Gastrocnemius medialis (tissue), 4 donors: Measurements from ENCODE around the gene HCN2. TPM values are rescaled to one million over a fixed set of nuclear protein-coding genes. Genes with fewer than 3 reads are reported as not detected.
A peak's percentile ranks its signal among the peaks of the same experiment; 100 is the strongest.

Experiments
- ATAC-seq, 2 donors: fragments of 150-250 bp; one replicate each; pipeline ENCODE4 v1.9.1; 2016
- DNase-seq, 2 donors: peaks; one replicate each; pipeline ENCODE4 v3.0.0-alpha.2; 2019
- H3K27ac ChIP-seq, 4 donors: fragments of 200-600 bp; sonication (generic); 1 replicate in 1 of 4; 2 replicates in 3 of 4; pipeline ENCODE4 v1.5.1; 2016 to 2018; ENCODE audit warnings: mild to moderate bottlenecking in 2 of 4, moderate library complexity in 1 of 4
- H3K27me3 ChIP-seq, 3 donors: fragments of 200-600 bp; sonication (generic) in 2 of 3; 1 replicate in 1 of 3; 2 replicates in 2 of 3; pipeline versions ENCODE4 v1.5.1 to v1.6.0; 2016 to 2019; ENCODE audit warnings: mild to moderate bottlenecking in 1 of 3, moderate library complexity in 1 of 3
- H3K36me3 ChIP-seq, 2 donors: fragments of 200-600 bp; sonication (generic) in 1 of 2; one replicate each; pipeline ENCODE4 v1.5.1; 2017 to 2018
- H3K4me1 ChIP-seq, 2 donors: fragments of 200-600 bp; sonication (generic) in 1 of 2; one replicate each; pipeline ENCODE4 v1.5.1; 2016 to 2017; ENCODE audit warnings: mild to moderate bottlenecking in 2 of 2
- H3K4me3 ChIP-seq, 4 donors: fragments of 200-600 bp; sonication (generic) in 3 of 4; 1 replicate in 1 of 4; 2 replicates in 3 of 4; pipeline ENCODE4 v1.5.1; 2016 to 2019; ENCODE audit warnings: mild to moderate bottlenecking in 2 of 4
- H3K9me3 ChIP-seq, 3 donors: fragments of 200-600 bp; sonication (generic) in 2 of 3; 1 replicate in 1 of 3; 2 replicates in 2 of 3; pipeline ENCODE4 v1.5.1; 2016 to 2019
- POLR2A ChIP-seq, 2 donors: fragments of 450-650 bp; IDR thresholded peaks; one replicate each; pipeline ENCODE4 v1.6.1; 2017; ENCODE audit warnings: antibody characterized with exemption in 2 of 2, mild to moderate bottlenecking in 2 of 2, moderate library complexity in 2 of 2
- in situ Hi-C, 4 donors: fragments of 200-750 bp; cut with MboI; loops; one replicate each; pipeline versions ENCODE4 v1.15.0 to v1.8.0; 2017; ENCODE audit warnings: low sequenced_read_pairs in 4 of 4
- intact Hi-C: fragments of 100-400 bp; cut with DNase I; formaldehyde crosslinking; loops from one replicate; pipeline ENCODE4 v1.15.1; 2023; ENCODE audit warnings: low total_unique reads
- total RNA-seq, 4 donors: library from RNA; depleted of rRNA; stranded (reverse); fragments of >200 nt; gene quantifications; one replicate each; pipeline versions ENCODE4 v1.1.0 to v1.2.3, GENCODE V29; 2016
- TF ChIP-seq, protein P1 (sequence below), 5 experiments: fragments of 450-650 bp in 3 of 5; fragments of 200-600 bp in 2 of 5; sonication (generic) in 2 of 5; IDR thresholded peaks in 4 of 5; conservative IDR thresholded peaks in 1 of 5; 1 replicate in 4 of 5; 2 replicates in 1 of 5; pipeline ENCODE4 v1.5.1; 2016 to 2019; ENCODE audit warnings: antibody characterized with exemption in 5 of 5, mild to moderate bottlenecking in 3 of 5, moderate library complexity in 3 of 5

The HCN2 gene
- total RNA-seq, 4 donors from 2014 or later, result 0.10 TPM; not detected in 3

DNA sequence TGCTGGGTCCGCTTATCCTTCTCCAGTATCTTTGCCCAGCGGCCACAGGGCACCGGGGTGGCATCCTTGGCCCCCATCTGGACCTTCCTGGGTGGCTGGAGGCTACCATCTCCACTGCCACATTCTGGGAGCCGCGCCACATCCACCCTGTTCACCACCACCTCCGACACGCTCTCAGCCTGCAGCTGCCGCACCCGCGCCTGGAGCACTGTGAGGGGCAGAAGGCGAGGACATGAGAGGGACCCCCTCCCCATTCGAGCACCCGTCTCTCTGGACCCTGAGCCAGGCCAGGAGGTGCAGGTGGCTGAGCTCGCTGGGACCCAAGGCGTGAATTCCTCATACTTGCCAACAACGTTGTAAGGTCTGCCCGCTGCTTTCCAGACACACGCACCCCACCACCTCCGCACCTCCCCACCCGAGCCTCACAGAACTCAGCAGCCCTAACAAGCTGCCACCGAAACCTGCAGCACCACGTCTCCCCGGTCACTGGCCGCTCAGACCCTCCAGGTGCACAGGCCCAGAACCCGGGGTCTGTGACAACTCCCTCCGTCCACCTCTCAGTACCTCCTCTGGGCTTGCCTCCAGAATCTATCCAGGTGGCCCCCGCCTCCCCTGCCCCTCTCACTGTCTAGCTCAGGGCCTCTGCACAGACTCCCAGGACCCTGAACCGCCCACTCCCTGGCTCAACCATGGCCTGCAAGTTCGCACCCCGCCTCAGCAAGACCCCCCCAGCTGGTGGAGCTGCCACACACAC is 40.5 kb downstream of the HCN2 start:
- Histone ChIP-seq H3K9me3 (no peaks in the 10 kb centered on the region), H3K4me1 (peaks cover 10 to 25% of the 10 kb centered on the region in 2 donors), H3K27me3 (no peaks in the 10 kb centered on the region), H3K27ac (no peak overlapping the region), H3K36me3 (peaks cover 0 to 36% of the 10 kb centered on the region in 2 donors), H3K4me3 (no peak overlapping the region)
- no peak for ATAC-seq
- intact Hi-C loops, result loop anchor here (5.0 kb wide), 2 partner anchors 123 to 167 kb away; partner anchors contain the start of genes PTBP1 and TPGS1
- no peak for DNase-seq
- TF ChIP-seq, protein P1, sequence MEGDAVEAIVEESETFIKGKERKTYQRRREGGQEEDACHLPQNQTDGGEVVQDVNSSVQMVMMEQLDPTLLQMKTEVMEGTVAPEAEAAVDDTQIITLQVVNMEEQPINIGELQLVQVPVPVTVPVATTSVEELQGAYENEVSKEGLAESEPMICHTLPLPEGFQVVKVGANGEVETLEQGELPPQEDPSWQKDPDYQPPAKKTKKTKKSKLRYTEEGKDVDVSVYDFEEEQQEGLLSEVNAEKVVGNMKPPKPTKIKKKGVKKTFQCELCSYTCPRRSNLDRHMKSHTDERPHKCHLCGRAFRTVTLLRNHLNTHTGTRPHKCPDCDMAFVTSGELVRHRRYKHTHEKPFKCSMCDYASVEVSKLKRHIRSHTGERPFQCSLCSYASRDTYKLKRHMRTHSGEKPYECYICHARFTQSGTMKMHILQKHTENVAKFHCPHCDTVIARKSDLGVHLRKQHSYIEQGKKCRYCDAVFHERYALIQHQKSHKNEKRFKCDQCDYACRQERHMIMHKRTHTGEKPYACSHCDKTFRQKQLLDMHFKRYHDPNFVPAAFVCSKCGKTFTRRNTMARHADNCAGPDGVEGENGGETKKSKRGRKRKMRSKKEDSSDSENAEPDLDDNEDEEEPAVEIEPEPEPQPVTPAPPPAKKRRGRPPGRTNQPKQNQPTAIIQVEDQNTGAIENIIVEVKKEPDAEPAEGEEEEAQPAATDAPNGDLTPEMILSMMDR (IDR thresholded peaks at IDR 0.05 in 4 of 5, conservative IDR thresholded peaks at IDR 0.05 in 1 of 5), result no peak
- no peak for TF ChIP-seq POLR2A (IDR thresholded peaks at IDR 0.05)
- in situ Hi-C loops, result no loop called here

DNA sequence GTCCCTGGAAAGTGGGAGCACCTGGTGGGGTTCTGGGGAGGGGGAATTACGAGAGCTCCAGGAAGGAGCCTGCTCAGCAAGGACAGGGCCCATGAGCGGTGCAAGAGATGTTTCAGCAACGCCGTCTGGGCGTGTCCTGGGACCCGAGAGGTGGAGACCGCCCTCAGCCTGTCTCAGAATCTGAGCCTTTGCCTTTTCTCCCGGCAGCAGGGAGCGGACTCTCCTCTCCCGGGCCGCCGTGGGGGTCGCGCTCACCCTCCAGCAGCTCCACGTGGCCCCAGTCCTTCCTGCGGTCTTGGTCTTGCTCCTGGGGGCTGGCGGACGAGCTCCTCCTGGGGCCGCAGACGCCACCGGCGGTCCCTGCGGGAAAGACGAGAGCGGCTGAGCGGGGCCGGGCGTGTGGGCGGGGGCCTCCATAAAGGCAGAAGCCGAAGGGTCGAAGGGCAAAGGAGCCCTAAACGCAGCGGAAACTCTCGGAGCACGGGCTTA is 42.9 kb downstream of the HCN2 start:
- Histone ChIP-seq H3K27me3 (no peaks in the 10 kb centered on the region), H3K36me3 (peaks cover 0 to 26% of the 10 kb centered on the region in 2 donors), H3K4me3 (peak overlapping the region; percentile 75 to 99 (median 88)), H3K9me3 (no peaks in the 10 kb centered on the region), H3K4me1 (peaks cover 10 to 25% of the 10 kb centered on the region in 2 donors), H3K27ac (peak overlapping the region; percentile 81 to 91 (median 86))
- in situ Hi-C loops (no loop called here), intact Hi-C loops (loop anchor here (1.0 to 5.0 kb wide), 4 partner anchors 31 to 165 kb away; partner anchors contain the start of genes BSG, PTBP1, RNF126 and TPGS1)
- TF ChIP-seq, protein P1 (IDR thresholded peaks at IDR 0.05 in 4 of 5, conservative IDR thresholded peaks at IDR 0.05 in 1 of 5), result no peak
- no peak for TF ChIP-seq POLR2A (IDR thresholded peaks at IDR 0.05)
- ATAC-seq (peak in 1 of 2 donors; percentile 3), DNase-seq (no peak)

DNA sequence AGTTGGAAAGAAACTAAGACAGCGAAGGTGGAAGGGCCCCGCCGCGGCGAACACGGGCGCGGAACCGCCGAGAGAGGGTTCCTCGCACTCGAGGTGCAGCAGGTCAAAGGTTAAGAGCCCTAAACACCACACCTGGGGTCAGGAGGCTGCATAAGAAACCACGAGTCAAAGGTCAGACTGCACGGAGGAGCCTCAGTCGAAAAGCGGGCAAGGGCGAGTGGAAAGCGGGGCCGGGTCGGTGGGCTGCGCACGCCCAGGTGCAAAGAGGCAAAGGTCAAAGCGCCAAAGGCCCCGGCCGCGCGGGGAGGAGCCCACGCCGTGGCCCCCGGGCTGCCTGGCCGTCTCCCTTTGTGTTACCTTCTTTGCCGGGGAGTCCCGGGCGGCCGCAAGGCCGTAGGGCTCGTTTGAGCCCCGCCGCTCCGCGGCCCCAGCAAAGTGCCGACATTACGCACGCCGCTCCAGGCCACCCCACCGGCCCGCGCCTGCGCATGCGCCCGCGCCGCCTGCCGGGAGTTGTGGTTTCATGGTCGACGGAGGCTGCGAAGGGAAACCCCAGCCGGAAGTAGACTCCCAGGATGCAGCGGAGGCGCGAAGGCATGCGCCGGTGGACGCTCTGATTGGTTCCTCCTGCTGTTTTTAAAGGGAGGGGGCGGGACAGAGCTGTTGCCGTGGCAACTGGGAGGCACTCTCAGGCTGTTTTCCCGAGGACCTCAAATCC is 43.5 kb downstream of the HCN2 start, which contains the start of gene POLRMT:
Gene POLRMT (minus strand): TSS at position 470 of the 718 bp plus-strand sequence. CDS start 25 bp downstream, at position 445.
- Histone ChIP-seq H3K27ac (peak within 1 kb of the TSS; percentile 81 to 91 (median 86)), H3K4me1 (peaks cover 10 to 25% of the 10 kb centered on the region in 2 donors), H3K27me3 (no peaks in the 10 kb centered on the region), H3K36me3 (peaks cover 0 to 20% of the 10 kb centered on the region in 2 donors), H3K4me3 (peak within 1 kb of the TSS; percentile 75 to 99 (median 88)), H3K9me3 (no peaks in the 10 kb centered on the region)
- intact Hi-C loops (loop anchor here (1.0 to 5.0 kb wide), 4 partner anchors 30 to 164 kb away; partner anchors contain the start of genes BSG, PTBP1, RNF126 and TPGS1), in situ Hi-C loops (no loop called here)
- DNase-seq, result peak; percentile 98 to 99
- TF ChIP-seq, protein P1 (IDR thresholded peaks at IDR 0.05 in 4 of 5, conservative IDR thresholded peaks at IDR 0.05 in 1 of 5), result peak in 1 of 5 experiments; percentile 25
- peak; percentile 62 to 80 for TF ChIP-seq POLR2A (IDR thresholded peaks at IDR 0.05)
- peak; percentile 100 for ATAC-seq

DNA sequence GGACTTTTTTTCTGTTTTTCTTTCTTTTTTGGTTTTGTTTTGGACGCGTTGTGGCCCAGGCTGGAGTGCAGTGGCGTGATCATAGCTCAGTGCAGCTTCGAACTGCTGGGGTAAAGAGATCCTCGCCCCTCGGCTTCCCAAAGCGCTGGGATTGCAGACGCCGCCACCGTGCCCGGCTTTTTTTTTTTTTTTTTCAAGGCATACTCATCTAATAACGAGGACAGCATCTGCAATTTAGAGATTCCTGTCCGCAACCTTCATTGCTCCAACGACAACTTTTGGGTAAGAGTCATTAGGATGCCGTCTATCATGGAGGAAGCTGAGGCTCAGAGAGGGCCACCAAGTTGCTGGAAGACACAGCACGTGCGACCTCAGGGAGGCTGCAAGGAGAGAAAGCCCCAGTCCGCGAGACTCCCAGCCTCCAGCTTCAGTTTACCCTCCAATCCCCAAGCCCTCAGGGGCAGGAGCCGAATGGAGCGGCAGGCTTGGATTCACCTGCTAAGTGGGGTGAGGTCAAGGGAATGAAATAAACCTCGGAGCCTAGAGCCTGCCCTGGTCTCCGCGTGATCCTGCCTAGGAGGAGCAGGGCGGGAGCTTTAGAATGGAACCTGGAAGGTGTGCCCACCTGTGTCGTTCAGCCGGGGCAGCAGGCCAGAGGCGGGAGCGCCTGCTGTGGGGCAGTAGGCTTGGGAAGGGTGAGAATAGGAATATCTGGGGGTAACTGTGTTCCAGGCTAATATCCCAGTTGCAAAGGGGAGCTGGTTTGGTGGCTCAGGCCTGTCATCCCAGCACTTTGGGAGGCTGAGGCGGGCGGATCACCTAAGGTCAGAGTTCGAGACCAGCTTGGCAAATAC is 44.3 kb downstream of the HCN2 start:
- peaks cover 0 to 12% of the 10 kb centered on the region in 2 donors for H3K36me3 ChIP-seq
- no peaks in the 10 kb centered on the region for H3K9me3 ChIP-seq
- peak overlapping the region; percentile 68 to 93 (median 78) for H3K4me3 ChIP-seq
- DNase-seq (no peak), ATAC-seq (peak; percentile 2 to 6)
- in situ Hi-C loops, result no loop called here
- peaks cover 10 to 29% of the 10 kb centered on the region in 2 donors for H3K4me1 ChIP-seq
- H3K27me3 ChIP-seq, result no peaks in the 10 kb centered on the region
- peak overlapping the region; percentile 70 to 91 (median 84) for H3K27ac ChIP-seq
- no peak for TF ChIP-seq POLR2A (IDR thresholded peaks at IDR 0.05)
- TF ChIP-seq, protein P1 (IDR thresholded peaks at IDR 0.05 in 4 of 5, conservative IDR thresholded peaks at IDR 0.05 in 1 of 5), result no peak
- intact Hi-C loops, result loop anchor here (1.0 to 5.0 kb wide), 4 partner anchors 29 to 163 kb away; partner anchors contain the start of genes BSG, PTBP1, RNF126 and TPGS1
